Measurements from ENCODE around the gene TAF11L11.
"Not testable (repeated sequence)": the region's sequence is repeated elsewhere in the genome, so short reads cannot be mapped to it uniquely, and the experiment has no call there.

Gene TAF11L11

DNA sequence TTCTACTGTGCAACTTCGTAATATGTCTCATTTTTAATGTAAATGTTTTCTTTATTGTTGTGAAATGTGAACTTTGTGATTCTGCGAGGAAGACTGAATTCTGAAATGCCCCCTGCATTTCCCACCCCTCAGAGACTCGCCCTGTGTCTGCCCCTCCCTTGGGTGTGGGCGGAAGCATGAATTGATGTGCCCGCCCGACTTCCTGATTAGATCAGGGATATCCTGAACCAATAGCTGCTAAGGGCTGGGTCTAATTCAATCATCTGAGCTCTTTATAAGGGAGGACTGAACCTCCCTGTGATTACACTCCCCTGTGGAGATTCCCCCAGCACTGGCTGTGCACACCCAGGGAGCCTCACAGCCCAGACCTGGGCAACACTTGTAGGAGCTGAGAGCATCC is at the start of gene TAF11L11:
TAF11L11 (plus strand) TSS at position 304 of the 400 bp plus-strand sequence.
- H3K4me3 ChIP-seq (ENCODE audit: low read depth, low read length); DNase-seq (ENCODE audit: low read depth): not testable (repeated sequence)

DNA sequence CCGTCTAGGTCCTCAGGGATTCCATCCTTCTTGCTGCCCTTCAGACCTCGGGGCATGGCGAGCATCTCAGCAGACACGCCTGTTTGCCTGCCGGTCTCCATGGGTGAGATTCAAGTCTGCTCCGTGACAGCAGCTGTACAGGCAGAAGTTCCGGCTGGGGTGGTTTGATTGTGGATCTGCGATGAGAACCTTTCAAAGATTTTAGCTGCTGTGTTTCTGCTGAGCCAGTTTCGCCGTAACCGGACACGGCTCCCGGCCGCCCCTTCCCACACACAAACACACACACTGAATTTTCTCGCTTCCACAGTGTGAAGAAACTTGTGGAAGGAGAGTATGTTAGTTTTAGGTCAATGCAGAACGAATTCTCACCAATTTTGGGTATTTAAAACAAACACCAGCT is 18.3 kb upstream of the TAF11L11 start, which contains the start of gene TAF11L7:
TAF11L7 (minus strand) TSS at position 101 of the 400 bp plus-strand sequence.
- H3K4me3 ChIP-seq (ENCODE audit: low read depth, low read length); DNase-seq (ENCODE audit: low read depth): not testable (repeated sequence)

DNA sequence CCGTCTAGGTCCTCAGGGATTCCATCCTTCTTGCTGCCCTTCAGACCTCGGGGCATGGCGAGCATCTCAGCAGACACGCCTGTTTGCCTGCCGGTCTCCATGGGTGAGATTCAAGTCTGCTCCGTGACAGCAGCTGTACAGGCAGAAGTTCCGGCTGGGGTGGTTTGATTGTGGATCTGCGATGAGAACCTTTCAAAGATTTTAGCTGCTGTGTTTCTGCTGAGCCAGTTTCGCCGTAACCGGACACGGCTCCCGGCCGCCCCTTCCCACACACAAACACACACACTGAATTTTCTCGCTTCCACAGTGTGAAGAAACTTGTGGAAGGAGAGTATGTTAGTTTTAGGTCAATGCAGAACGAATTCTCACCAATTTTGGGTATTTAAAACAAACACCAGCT is 13.1 kb upstream of the TAF11L11 start, which contains the start of gene TAF11L8:
TAF11L8 (minus strand) TSS at position 101 of the 400 bp plus-strand sequence.
- DNase-seq (ENCODE audit: low read depth); H3K4me3 ChIP-seq (ENCODE audit: low read depth, low read length): not testable (repeated sequence)

DNA sequence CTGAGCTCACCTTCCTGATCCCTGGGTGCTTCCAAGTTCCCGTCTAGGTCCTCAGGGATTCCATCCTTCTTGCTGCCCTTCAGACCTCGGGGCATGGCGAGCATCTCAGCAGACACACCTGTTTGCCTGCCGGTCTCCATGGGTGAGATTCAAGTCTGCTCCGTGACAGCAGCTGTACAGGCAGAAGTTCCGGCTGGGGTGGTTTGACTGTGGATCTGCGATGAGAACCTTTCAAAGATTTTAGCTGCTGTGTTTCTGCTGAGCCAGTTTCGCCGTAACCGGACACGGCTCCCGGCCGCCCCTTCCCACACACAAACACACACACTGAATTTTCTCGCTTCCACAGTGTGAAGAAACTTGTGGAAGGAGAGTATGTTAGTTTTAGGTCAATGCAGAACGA is 9.7 kb upstream of the TAF11L11 start, which contains the start of gene TAF11L9:
TAF11L9 (minus strand) TSS at position 140 of the 400 bp plus-strand sequence.
- H3K4me3 ChIP-seq (ENCODE audit: low read depth, low read length); DNase-seq (ENCODE audit: low read depth): not testable (repeated sequence)

DNA sequence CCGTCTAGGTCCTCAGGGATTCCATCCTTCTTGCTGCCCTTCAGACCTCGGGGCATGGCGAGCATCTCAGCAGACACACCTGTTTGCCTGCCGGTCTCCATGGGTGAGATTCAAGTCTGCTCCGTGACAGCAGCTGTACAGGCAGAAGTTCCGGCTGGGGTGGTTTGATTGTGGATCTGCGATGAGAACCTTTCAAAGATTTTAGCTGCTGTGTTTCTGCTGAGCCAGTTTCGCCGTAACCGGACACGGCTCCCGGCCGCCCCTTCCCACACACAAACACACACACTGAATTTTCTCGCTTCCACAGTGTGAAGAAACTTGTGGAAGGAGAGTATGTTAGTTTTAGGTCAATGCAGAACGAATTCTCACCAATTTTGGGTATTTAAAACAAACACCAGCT is 6.3 kb upstream of the TAF11L11 start, which contains the start of gene TAF11L10:
TAF11L10 (minus strand) TSS at position 101 of the 400 bp plus-strand sequence.
- not testable (repeated sequence) for H3K4me3 ChIP-seq (ENCODE audit: low read depth, low read length); DNase-seq (ENCODE audit: low read depth)

DNA sequence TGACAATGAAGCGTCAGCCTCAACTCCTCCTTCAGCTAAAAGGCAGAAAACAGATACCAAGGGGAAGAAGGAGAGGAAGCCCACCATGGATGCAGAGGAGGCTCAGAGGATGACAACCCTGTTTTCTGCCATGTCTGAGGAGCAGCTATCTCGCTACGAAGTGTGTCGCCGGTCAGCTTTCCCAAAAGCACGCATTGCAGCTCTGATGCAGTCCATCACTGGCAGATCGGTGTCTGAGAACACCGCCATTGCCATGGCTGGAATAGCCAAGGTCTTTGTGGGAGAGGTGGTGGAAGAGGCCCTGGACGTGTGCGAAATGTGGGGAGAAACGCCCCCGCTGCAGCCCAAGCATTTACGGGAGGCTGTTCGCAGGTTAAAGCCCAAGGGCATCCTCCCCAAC is 968 bp downstream of the TAF11L11 start:
- no peak for TF ChIP-seq POLR2A (IDR thresholded peaks at IDR 0.05; ENCODE audit: extremely low read depth, insufficient read length)
- no peak for TF ChIP-seq MYC (IDR thresholded peaks at IDR 0.05; ENCODE audit: low read depth, low read length)
- TF ChIP-seq, protein P1, sequence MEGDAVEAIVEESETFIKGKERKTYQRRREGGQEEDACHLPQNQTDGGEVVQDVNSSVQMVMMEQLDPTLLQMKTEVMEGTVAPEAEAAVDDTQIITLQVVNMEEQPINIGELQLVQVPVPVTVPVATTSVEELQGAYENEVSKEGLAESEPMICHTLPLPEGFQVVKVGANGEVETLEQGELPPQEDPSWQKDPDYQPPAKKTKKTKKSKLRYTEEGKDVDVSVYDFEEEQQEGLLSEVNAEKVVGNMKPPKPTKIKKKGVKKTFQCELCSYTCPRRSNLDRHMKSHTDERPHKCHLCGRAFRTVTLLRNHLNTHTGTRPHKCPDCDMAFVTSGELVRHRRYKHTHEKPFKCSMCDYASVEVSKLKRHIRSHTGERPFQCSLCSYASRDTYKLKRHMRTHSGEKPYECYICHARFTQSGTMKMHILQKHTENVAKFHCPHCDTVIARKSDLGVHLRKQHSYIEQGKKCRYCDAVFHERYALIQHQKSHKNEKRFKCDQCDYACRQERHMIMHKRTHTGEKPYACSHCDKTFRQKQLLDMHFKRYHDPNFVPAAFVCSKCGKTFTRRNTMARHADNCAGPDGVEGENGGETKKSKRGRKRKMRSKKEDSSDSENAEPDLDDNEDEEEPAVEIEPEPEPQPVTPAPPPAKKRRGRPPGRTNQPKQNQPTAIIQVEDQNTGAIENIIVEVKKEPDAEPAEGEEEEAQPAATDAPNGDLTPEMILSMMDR (IDR thresholded peaks at IDR 0.05; ENCODE audit: low read depth, low read length) = no peak
- TF ChIP-seq, protein P2, sequence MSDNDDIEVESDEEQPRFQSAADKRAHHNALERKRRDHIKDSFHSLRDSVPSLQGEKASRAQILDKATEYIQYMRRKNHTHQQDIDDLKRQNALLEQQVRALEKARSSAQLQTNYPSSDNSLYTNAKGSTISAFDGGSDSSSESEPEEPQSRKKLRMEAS (IDR thresholded peaks at IDR 0.05; ENCODE audit: low read depth, low read length) = no peak
- no peak overlapping the region for H3K4me3 ChIP-seq (ENCODE audit: low read depth, low read length)
- no peak for DNase-seq (ENCODE audit: low read depth)

DNA sequence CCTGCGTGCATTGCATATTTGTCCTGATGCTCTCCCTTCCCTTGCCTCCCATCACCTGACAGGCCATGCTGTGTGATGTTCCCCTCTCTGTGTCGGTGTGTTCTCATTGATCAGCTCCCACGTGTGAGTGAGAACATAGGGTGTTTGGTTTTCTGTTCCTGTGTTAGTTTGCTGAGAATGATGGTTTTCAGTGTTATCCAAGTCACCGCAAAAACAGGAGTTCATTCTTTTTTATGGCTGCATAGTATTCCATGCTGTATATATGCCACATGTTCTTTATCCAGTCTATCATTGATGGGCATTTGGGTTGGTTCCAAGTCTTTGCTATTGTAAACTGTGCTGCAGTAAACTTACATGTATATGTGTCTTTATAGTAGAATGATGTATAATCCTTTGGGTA is 3.5 kb downstream of the TAF11L11 start:
- DNase-seq (ENCODE audit: low read depth) = not testable (repeated sequence)

DNA sequence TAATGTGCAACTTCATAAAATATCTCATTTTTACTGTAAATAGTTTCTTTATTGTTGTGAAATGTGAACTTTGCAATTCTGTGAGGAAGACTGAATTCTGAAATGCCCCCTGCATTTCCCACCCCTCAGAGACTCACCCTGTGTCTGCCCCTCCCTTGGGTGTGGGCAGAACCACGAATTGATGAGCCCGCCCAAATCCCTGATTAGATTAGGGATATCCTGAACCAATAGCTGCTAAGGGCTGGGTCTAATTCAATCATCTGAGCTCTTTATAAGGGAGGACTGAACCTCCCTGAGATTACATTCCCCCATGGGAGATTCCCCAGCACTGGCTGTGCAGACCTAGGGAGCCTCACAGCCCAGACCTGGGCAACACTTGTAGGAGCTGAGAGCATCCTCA is 6.1 kb downstream of the TAF11L11 start, which contains the start of gene TAF11L12:
TAF11L12 (plus strand) TSS at position 301 of the 400 bp plus-strand sequence.
- DNase-seq (ENCODE audit: low read depth); H3K4me3 ChIP-seq (ENCODE audit: low read depth, low read length): not testable (repeated sequence)

More for the DNA sequence above, 3.5 kb downstream of the TAF11L11 start:
- not testable (repeated sequence) for H3K4me3 ChIP-seq (ENCODE audit: low read depth, low read length)

DNA sequence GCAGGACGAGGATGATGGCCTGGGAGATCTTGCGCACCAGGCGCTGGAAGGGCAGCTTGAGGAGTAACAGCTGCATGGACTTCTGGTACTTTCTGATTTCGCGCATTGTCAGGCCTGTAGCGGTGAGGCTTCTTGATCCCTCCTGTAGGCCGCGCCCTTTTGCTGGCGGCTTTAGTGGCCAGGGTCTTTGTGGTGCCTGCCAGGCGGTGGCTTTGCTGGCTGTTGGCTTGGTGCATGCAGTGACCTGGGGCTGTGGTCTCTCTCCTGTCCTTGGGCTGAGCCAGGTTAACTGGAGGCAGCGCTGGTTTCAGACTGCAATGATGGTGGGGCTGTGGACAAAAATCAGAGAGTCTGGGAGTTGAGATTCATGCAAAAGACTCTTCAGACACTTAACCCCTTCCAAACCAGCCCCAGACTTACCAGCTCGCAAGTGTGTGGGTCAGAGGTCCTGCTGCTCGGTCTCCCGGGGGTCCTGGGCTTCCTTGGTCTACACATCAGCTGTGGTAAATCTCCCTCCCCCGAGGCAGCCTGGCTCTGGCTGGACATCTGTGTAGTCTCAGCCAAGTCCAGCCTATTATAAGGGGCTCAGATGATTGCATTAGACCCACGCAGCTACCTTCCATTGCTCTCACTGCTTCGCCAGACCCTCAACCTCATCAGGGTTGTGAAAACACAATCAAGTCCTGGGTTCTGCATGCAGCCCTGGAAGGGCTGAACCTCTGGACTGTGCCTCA is 11.1 kb downstream of the TAF11L11 start:
- TF ChIP-seq, protein P2 (IDR thresholded peaks at IDR 0.05; ENCODE audit: low read depth, low read length) = no peak
- no peak for TF ChIP-seq MYC (IDR thresholded peaks at IDR 0.05; ENCODE audit: low read depth, low read length)
- TF ChIP-seq POLR2A (IDR thresholded peaks at IDR 0.05; ENCODE audit: extremely low read depth, insufficient read length) = no peak
- no peak overlapping the region for H3K4me3 ChIP-seq (ENCODE audit: low read depth, low read length)
- no peak for DNase-seq (ENCODE audit: low read depth)

DNA sequence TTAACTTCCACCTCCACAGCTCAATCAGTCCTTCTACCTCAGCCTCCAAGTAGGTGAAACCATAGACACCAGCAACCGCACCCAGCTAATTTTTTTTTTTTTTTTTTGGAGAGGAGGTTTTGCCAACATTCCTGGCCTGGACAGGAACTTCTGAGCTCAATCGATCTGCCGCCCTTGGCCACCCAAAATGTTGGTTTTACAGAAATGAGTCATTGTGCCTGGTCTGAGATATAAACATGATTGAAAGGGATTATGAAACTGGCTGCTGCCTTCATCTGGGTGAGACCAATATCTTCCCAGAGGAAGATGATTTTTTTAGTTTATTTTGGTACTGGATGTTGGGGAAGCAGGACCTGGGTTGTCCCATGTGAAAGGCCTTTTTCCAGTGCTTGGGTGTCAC is 15.4 kb downstream of the TAF11L11 start:
- no peak overlapping the region for H3K4me3 ChIP-seq (ENCODE audit: low read depth, low read length)
- TF ChIP-seq POLR2A (IDR thresholded peaks at IDR 0.05; ENCODE audit: extremely low read depth, insufficient read length) (no peak), MYC (IDR thresholded peaks at IDR 0.05; ENCODE audit: low read depth, low read length) (no peak)
- TF ChIP-seq, protein P1 (IDR thresholded peaks at IDR 0.05; ENCODE audit: low read depth, low read length) = no peak
- TF ChIP-seq, protein P2 (IDR thresholded peaks at IDR 0.05; ENCODE audit: low read depth, low read length) = no peak
- DNase-seq (ENCODE audit: low read depth) = no peak

Measured in NB4 (cell line).